Measurements from ENCODE around the gene ETS2. TPM values are rescaled to one million over a fixed set of nuclear protein-coding genes. Genes with fewer than 3 reads are reported as not detected.

ETS2 gene
- total RNA-seq = 10.3 TPM

DNA sequence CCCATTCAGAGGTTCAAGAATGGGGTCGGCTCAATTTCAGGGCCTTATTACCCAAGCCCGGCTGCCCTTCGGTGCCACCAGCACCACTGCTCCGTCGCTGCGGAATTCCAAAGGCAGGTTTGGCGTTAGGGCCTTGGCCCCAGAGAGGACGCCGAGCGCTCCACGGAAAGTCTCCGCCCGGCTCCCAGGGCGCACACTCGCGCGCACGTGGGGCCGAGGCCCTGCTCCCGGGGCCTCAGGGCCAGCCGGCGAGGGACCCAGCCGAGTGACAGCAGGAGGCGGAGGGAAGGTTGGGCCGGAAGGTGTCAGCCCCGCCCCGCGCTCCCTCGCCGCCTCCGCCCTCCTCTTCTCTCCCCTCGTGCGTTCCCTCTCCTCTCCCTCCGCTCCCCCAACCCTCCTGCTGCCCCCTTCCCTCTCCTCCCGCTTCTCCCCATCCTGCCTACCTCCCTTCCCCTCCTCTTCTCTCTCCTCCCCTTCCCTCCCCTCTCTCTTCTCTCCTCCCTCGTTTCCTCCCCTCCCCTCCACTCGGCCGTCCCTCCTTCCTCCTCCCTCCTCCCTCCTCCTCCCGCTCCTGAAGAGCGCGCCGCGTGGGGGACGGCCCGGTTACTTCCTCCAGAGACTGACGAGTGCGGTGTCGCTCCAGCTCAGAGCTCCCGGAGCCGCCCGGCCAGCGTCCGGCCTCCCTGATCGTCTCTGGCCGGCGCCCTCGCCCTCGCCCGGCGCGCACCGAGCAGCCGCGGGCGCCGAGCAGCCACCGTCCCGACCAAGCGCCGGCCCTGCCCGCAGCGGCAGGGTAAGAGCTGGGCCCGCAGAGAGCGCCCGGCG, at the start of gene ETS2:
Gene ETS2, plus strand, starts transcription at position 602 of the 825 bp plus-strand sequence. CDS start 4,106 bp downstream, outside the sequence.

Measured in parietal lobe (tissue), 1 donor.